ENCODE data around the gene CNTD1. TPM values are rescaled to one million over a fixed set of nuclear protein-coding genes. Genes with fewer than 3 reads are reported as not detected.
"Not testable (repeated sequence)": the region's sequence is repeated elsewhere in the genome, so short reads cannot be mapped to it uniquely, and the experiment has no call there.

Gene CNTD1
- total RNA-seq, 1 donor from 2014 or later, result 0.47 TPM

DNA sequence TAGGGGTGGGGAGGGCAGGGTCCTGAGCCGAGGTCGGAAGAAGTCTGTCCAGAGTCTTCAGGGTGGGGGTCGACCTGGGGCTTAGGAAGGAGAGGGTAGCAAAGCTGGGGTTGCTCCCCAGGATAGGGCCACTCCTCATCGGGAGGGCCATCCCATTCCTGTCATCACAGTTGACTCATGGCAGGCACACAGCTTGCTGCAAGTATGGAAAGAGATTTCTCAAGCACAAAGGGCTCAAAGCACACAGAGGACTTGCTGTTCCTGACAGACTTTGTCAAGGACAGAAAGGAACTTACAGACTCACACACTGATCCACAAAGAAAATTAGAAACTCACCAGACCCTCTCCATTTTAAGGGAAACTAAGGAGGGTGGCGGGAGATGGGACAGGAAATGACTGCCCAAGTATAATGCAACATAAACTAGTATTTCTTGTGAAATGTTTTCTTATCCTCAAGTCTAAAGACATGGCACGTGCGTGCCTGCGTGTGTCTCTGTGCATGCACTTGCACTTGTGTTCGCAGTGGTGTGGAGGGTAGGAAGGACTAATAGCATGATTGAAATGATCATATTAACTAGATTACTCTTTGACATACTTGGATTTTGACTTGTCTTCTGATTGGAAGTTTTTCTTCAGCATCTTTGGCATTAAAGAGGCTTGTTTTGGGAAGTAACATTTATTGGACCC, 48.1 kb downstream of the CNTD1 start:
- DNase-seq, result no peak

DNA sequence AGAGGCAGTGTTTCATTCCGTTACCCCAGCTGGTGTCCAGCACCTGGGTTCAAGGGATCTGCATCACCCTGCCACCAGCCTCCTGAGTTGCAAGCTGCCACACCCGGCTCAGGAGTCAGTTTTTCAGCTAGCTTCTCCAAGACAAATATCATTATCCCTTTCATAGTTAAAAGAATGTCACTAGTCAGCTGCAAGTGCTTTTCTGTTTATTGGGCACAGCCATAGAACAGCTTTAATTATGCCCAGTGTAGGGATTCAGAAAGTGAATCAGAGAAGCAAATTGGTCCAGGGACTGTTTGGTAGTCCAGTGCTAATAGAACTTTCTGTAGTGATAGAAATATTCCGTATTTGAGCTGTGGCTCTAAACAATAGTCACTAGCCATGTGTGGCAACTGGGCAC, 49.4 kb downstream of the CNTD1 start:
- no peak for DNase-seq

DNA sequence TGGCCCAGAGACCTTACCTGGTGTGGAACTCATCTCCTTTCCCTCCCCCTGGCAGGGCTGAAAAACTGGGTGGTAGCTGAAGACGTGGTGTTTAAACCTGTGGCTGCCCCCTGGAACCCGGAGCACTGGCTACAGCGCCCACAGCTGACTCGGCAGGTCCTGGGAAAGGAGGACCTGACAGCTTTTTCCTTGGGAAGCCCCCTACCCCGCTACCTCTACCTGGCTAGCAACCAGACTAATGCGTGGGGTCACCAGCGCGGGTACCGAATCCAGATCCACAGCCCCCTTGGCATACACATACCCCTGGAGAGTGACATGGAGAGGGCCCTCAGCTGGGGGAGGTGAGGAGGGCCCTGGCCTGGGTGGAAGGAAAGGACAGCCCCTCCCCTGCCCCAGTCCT, 50.4 kb downstream of the CNTD1 start:
- no peak for DNase-seq

DNA sequence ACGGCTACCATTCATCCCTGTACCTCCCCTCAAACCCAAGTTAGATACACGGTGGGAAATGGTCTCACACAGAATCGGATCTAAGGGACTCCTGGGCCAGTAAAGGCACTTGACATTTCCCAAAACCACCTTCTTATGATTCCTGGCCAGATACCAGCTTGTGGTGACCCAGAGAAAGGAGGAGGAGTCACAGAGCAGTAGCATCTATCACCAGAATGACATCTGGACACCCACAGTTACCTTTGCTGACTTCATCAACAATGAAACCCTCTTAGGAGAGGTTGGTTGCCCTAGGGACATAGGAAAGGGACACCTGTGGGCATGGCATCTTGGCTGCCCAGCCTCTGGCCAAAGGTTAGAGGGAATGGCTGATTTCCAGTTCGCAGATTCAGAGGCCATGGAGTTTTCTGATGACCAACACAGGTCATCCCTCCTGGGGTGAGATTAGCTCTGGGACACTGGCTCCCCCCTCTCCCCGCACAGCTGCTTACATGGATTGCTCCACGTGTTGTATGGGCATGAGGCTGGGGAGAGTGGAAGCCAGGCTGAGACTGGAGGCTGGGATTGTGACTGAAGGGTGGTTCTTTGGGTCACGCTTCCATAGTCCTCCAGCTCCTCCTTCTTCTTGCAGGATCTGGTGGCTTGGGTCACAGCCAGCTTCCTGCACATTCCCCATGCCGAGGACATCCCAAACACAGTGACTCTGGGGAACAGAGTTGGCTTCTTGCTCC, 51.0 kb downstream of the CNTD1 start:
- no peak for DNase-seq

DNA sequence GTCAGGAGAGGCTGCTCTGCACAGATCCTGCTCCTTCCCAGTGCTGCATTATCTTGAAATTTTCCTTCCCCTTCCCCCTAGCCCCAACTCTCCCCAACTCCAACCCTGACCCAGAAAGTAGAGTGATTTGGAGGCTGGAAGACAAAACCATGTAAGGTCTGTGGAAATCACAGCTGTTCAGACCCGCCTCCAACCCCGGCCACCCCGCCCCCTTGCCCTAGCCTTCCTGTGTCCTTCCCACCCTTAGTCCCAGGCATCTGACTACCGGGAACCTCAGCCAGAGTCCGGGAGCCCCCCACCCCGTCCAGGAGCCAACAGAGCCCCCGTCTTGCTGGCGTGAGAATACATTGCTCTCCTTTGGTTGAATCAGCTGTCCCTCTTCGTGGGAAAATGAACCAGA, 52.3 kb downstream of the CNTD1 start, which contains the start of gene AOC3:
AOC3 (plus strand) TSS at position 246 of the 400 bp plus-strand sequence; CDS start at position 391, 145 bp downstream.
- no peak for DNase-seq

DNA sequence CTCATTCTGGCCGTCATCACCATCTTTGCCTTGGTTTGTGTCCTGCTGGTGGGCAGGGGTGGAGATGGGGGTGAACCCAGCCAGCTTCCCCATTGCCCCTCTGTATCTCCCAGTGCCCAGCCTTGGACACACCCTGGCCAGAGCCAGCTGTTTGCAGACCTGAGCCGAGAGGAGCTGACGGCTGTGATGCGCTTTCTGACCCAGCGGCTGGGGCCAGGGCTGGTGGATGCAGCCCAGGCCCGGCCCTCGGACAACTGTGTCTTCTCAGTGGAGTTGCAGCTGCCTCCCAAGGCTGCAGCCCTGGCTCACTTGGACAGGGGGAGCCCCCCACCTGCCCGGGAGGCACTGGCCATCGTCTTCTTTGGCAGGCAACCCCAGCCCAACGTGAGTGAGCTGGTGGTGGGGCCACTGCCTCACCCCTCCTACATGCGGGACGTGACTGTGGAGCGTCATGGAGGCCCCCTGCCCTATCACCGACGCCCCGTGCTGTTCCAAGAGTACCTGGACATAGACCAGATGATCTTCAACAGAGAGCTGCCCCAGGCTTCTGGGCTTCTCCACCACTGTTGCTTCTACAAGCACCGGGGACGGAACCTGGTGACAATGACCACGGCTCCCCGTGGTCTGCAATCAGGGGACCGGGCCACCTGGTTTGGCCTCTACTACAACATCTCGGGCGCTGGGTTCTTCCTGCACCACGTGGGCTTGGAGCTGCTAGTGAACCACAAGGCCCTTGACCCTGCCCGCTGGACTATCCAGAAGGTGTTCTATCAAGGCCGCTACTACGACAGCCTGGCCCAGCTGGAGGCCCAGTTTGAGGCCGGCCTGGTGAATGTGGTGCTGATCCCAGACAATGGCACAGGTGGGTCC, 52.9 kb downstream of the CNTD1 start:
- not testable (repeated sequence) for DNase-seq

DNA sequence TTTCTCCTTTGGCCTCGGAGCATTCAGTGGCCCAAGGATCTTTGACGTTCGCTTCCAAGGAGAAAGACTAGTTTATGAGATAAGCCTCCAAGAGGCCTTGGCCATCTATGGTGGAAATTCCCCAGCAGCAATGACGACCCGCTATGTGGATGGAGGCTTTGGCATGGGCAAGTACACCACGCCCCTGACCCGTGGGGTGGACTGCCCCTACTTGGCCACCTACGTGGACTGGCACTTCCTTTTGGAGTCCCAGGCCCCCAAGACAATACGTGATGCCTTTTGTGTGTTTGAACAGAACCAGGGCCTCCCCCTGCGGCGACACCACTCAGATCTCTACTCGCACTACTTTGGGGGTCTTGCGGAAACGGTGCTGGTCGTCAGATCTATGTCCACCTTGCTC, 53.7 kb downstream of the CNTD1 start:
- DNase-seq, result no peak

DNA sequence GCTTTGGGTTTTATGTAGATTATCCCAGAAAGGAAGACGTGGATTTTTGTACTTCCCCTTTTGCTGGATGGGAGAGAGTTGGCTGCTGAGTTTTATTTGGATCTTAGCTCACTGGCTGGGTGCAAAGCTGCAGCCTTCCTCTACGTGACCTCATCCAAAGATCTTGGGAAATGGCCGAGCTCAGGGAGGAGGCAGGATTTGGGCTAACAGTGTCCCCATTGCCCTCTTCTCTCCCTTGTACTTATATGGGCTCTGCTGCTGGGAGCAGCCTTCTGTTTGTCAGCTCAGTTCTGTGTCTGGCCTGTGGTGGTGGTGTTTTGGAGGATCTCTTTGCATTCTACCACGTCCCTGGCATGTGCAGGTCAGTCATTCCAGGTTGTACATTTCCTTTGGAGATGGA, 54.3 kb downstream of the CNTD1 start:
- DNase-seq, result no peak

DNA sequence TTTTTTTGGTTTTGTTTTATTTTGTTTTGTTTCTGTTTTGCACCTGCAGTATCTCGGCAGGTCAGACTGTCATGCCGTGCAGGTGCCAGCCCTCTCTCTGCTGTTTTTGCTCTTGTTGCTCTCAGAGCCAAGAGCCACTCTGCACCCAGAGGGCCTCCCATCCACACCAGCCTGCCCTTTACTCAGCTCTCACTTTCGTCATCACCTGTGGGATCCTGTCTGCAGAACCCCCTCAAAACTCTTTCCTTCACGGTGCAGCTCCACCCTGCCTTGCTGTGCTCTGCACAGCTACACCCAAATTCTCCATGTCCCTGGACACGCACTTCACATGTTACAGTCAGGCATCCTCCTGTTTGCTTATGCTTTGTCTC, 54.9 kb downstream of the CNTD1 start:
- no peak for DNase-seq

DNA sequence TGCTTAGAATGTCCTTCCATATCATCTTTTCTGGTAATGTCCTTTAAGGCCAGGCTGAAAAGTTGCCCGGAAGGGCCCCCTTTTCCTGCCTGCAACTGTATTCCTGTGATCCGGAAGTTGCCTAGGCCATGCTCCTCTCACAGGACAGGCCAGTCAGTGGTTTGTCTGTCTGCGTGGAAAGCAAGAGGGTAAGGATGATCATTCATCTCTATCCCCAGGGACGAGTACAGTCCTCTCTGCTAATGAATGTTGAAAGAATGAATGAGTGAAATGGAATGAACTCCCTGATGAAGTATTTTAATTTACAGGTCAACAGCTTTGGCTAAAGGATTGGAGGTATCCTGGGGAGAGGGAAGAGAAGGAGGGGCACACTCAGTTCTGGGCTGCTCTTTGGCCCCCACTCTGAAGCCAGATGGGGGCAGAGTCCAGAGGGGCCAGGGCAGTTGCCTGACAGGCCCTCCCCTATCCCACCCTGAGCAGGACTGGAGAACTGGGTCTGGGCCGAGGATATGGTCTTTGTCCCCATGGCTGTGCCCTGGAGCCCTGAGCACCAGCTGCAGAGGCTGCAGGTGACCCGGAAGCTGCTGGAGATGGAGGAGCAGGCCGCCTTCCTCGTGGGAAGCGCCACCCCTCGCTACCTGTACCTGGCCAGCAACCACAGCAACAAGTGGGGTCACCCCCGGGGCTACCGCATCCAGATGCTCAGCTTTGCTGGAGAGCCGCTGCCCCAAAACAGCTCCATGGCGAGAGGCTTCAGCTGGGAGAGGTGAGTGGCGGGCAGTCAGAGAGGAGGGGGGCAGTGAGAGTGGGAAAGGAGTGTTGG, 55.5 kb downstream of the CNTD1 start:
- DNase-seq, result no peak

DNA sequence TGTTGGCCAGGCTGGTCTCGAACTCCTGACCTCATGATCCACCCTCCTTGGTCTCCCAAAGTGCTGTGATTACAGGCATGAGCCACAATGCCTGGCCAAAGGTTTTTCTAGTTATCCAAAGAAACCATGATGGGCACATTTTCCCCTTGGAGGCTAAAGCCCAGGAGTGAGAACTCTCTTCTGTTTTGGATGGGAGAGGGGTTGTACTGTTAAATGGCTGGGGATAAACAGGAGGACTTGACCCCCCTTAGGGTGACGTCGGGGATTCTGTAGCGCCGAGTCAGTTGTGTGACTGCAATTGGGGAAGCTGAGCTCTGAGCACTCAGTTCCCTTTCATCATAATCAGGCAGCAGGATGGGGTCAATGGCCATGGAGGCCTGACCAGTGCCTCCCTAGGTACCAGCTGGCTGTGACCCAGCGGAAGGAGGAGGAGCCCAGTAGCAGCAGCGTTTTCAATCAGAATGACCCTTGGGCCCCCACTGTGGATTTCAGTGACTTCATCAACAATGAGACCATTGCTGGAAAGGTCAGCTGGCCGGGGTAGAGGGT, 56.5 kb downstream of the CNTD1 start:
- no peak for DNase-seq

DNA sequence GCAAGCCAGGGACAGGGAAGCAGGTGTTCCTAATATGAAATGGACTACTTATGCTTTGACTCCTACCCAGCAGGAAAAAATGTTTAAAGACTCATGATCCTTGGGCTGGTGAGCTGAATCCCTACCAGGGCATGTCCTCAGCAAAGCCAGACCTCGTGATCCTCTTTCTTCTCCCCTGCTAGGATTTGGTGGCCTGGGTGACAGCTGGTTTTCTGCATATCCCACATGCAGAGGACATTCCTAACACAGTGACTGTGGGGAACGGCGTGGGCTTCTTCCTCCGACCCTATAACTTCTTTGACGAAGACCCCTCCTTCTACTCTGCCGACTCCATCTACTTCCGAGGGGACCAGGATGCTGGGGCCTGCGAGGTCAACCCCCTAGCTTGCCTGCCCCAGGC, 57.4 kb downstream of the CNTD1 start:
- not testable (repeated sequence) for DNase-seq

DNA sequence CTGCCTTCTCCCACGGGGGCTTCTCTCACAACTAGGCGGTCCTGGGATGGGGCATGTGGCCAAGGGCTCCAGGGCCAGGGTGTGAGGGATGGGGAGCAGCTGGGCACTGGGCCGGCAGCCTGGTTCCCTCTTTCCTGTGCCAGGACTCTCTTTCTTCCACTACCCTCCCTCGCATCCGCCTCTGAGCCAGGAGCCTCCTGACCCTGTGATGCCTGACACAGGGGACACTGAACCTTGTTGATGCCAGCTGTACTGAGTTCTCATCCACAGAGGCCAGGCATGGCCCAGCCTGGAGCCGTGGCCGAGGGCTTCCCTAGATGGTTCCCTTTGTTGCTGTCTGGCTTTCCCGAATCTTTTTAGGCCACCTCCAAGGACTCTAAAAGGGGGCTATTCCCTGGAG, 57.9 kb downstream of the CNTD1 start:
- not testable (repeated sequence) for DNase-seq

DNA sequence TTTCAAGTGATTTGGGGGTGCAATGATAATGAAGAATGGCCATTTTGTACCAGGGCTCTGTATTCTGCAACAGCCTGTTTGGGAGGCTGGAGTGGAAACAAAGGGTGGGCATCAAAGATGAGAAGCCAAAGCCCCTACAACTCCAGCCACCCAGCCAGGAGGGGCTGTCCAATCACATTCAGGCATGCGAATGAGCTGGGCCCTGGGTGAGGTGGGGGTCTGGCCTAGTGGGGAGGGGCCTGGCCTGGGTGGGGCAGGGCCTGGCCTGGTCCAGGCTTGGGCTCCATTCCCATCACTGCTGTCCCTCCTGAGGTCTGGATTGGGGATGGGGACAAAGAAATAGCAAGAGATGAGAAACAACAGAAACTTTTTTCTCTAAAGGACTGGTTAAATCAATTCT, 58.7 kb downstream of the CNTD1 start:
- DNase-seq, result no peak

Small RNA genes within 50 kb of the gene (small RNA-seq; reads per million reads assigned to genes)
- gene HMGN2P15 (not detected), gene MIR6781 (not detected)

Other genes with a start within 250 kb of the CNTD1 start
- gene HSD17B1, start 245.9 kb upstream of the CNTD1 start, total RNA-seq, result 0.62 TPM
- 3.6 TPM for gene COASY, start 236.7 kb upstream of the CNTD1 start, total RNA-seq
- 25.1 TPM for gene MLX, start 231.8 kb upstream of the CNTD1 start, total RNA-seq
- 6.6 TPM for gene PSMC3IP, start 221.1 kb upstream of the CNTD1 start, total RNA-seq
- 54.9 TPM for gene RETREG3, start 189.5 kb upstream of the CNTD1 start, total RNA-seq
- gene TUBG1, start 189.2 kb upstream of the CNTD1 start, total RNA-seq, result 10.3 TPM
- 9.4 TPM for gene TUBG2, start 139.6 kb upstream of the CNTD1 start, total RNA-seq
- 2.8 TPM for gene PLEKHH3, start 121.9 kb upstream of the CNTD1 start, total RNA-seq
- gene CCR10, start 117.0 kb upstream of the CNTD1 start, total RNA-seq, result 0.47 TPM
- gene CNTNAP1, start 116.3 kb upstream of the CNTD1 start, total RNA-seq, result 7.5 TPM
- 23.2 TPM for gene EZH1, start 53.8 kb upstream of the CNTD1 start, total RNA-seq
- 14.3 TPM for gene RAMP2, start 37.6 kb upstream of the CNTD1 start, total RNA-seq
- 24.5 TPM for gene VPS25, start 25.4 kb upstream of the CNTD1 start, total RNA-seq
- 0.31 TPM for gene WNK4, start 18.3 kb upstream of the CNTD1 start, total RNA-seq
- 61.8 TPM for gene COA3, start 157 bp upstream of the CNTD1 start, total RNA-seq
- gene BECN1, start 25.4 kb downstream of the CNTD1 start, total RNA-seq, result 57.7 TPM
- gene PSME3, start 34.5 kb downstream of the CNTD1 start, total RNA-seq, result 39.8 TPM
- 0.78 TPM for gene AOC2, start 45.7 kb downstream of the CNTD1 start, total RNA-seq
- 0.16 TPM for gene AOC3, start 52.3 kb downstream of the CNTD1 start, total RNA-seq
- gene G6PC1, start 101.9 kb downstream of the CNTD1 start, total RNA-seq, result not detected
- 26.8 TPM for gene AARSD1, start 165.6 kb downstream of the CNTD1 start, total RNA-seq
- 1.2 TPM for gene PTGES3L, start 181.2 kb downstream of the CNTD1 start, total RNA-seq
- gene RUNDC1, start 181.7 kb downstream of the CNTD1 start, total RNA-seq, result 13.3 TPM
- 891 TPM for gene RPL27, start 199.6 kb downstream of the CNTD1 start, total RNA-seq
- gene IFI35, start 207.9 kb downstream of the CNTD1 start, total RNA-seq, result 2.5 TPM
- gene VAT1, start 223.5 kb downstream of the CNTD1 start, total RNA-seq, result 58.3 TPM
- 3.6 TPM for gene RND2, start 226.4 kb downstream of the CNTD1 start, total RNA-seq